ENCODE data around the gene PKIB.

DNA sequence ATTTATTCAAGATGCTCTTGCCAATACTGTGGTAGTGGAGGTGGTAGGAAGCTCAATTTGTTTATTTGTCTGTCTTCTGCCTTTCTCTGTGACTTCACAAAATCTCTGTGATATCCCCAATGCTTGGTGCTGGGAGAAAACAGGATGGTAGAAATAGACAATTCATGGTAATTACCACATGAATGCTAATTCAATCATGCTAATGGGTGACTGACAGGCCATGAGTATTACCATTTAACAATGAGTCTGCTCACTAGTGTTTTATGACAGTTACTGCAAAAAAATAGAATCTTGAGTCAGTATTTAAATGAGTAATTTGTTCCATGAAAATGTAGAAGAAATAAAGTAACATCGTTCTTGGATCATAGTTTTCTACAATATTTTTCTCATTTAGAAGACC lies 117.0 kb downstream of the PKIB start:
- no peak for TF ChIP-seq HNF4A (conservative IDR thresholded peaks at IDR 0.05)
- no peak for TF ChIP-seq TAF1 (conservative IDR thresholded peaks at IDR 0.05)
- TF ChIP-seq, protein P1, sequence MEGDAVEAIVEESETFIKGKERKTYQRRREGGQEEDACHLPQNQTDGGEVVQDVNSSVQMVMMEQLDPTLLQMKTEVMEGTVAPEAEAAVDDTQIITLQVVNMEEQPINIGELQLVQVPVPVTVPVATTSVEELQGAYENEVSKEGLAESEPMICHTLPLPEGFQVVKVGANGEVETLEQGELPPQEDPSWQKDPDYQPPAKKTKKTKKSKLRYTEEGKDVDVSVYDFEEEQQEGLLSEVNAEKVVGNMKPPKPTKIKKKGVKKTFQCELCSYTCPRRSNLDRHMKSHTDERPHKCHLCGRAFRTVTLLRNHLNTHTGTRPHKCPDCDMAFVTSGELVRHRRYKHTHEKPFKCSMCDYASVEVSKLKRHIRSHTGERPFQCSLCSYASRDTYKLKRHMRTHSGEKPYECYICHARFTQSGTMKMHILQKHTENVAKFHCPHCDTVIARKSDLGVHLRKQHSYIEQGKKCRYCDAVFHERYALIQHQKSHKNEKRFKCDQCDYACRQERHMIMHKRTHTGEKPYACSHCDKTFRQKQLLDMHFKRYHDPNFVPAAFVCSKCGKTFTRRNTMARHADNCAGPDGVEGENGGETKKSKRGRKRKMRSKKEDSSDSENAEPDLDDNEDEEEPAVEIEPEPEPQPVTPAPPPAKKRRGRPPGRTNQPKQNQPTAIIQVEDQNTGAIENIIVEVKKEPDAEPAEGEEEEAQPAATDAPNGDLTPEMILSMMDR (IDR thresholded peaks at IDR 0.05; ENCODE audit: low read depth, low read length, missing input control), result no peak
- no peak for TF ChIP-seq GABPA (IDR thresholded peaks at IDR 0.05 in 1 of 2, conservative IDR thresholded peaks at IDR 0.05 in 1 of 2)
- TF ChIP-seq, protein P2, sequence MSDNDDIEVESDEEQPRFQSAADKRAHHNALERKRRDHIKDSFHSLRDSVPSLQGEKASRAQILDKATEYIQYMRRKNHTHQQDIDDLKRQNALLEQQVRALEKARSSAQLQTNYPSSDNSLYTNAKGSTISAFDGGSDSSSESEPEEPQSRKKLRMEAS (IDR thresholded peaks at IDR 0.05), result no peak
